ENCODE measurements around the gene CACNA2D2. TPM values are rescaled to one million over a fixed set of nuclear protein-coding genes. Genes with fewer than 3 reads are reported as not detected.

Gene CACNA2D2
- total RNA-seq, 2 donors from 2014 or later, result 1.3 TPM

DNA sequence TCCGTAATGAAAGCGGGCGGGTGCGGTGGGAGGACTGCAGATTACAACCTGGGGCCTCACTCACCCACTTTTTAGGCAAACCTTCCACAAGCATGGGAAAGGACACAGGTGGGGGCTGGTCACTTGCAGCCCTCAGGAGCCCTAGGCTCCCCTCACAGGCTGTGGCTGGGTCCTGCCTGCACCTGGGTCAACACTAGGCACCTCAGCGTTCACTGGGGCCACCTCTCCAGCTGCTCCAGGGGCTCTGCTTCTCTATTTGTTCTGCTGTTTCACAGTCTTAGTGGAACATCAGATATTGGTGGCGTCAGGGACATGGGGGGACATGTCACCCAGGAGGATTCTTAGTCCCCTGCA lies 114.0 kb downstream of the CACNA2D2 start:
- ATAC-seq, result no peak
- WGBS, 2 donors, result 37 to 61% methylated on average over 4 to 6 of the region's 6 CpGs

DNA sequence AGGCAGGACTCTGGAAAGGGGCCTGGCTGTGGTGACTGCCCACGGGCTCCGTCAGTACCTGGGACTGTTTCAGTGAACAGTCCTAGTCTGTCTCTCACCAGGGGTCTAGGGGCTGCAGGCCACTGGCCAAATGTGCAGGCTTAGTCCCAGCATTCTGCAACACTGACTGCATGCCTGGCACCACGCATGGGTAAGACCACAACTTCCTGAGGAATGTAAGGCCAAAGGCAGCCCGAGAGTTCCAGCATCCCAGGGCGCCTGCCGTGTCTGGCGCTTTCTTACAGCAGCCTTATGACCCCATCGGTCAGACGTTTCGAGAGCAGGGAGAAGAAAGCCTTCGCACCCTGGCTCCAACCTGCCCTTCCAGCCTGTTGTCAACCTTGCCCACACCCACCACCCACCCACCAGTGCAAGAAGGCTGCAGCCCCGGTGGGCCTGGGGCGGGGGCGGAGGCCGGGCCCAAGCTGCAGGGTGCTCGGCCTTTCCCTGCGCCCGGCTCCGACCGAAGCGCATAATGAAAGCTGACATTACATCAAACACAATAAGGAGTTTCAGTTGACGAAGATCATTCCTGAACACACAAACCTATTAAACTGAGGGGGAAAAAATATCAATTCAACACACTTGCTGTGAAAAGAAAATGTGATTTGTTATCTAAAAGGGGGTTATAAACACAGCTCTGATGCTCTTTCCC lies 114.6 kb downstream of the CACNA2D2 start:
- Histone ChIP-seq H3K27ac (peak overlapping the region in 2 of 4 donors; percentile 18 to 69), H3K9me3 (no peaks in the 10 kb centered on the region), H3K27me3 (no peaks in the 10 kb centered on the region), H3K4me3 (no peak overlapping the region), H3K36me3 (replicated peaks in 1 of 2; ENCODE audit: insufficient read depth in 1 of 2, low read depth in 2 of 2) (no peaks in the 10 kb centered on the region), H3K4me1 (peaks cover 19% of the 10 kb centered on the region)
- intact Hi-C loops (cut with DNase I), result no loop called here
- 76 to 82% methylated on average over 16 to 22 of the region's 22 CpGs for WGBS, 2 donors
- DNase-seq (peak in 2 of 4 donors; percentile 37 to 40), ATAC-seq (no peak)
- TF ChIP-seq, protein P1, sequence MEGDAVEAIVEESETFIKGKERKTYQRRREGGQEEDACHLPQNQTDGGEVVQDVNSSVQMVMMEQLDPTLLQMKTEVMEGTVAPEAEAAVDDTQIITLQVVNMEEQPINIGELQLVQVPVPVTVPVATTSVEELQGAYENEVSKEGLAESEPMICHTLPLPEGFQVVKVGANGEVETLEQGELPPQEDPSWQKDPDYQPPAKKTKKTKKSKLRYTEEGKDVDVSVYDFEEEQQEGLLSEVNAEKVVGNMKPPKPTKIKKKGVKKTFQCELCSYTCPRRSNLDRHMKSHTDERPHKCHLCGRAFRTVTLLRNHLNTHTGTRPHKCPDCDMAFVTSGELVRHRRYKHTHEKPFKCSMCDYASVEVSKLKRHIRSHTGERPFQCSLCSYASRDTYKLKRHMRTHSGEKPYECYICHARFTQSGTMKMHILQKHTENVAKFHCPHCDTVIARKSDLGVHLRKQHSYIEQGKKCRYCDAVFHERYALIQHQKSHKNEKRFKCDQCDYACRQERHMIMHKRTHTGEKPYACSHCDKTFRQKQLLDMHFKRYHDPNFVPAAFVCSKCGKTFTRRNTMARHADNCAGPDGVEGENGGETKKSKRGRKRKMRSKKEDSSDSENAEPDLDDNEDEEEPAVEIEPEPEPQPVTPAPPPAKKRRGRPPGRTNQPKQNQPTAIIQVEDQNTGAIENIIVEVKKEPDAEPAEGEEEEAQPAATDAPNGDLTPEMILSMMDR (IDR thresholded peaks at IDR 0.05), result peak in 1 of 7 experiments; percentile 5
- TF ChIP-seq POLR2A (IDR thresholded peaks at IDR 0.05), result no peak

More for the DNA sequence above, 114.0 kb downstream of the CACNA2D2 start:
- Histone ChIP-seq H3K27ac (peak overlapping the region in 3 of 4 donors; percentile 18 to 69 (median 27)), H3K4me1 (peaks cover 19% of the 10 kb centered on the region), H3K27me3 (no peaks in the 10 kb centered on the region), H3K36me3 (replicated peaks in 1 of 2; ENCODE audit: insufficient read depth in 1 of 2, low read depth in 2 of 2) (no peaks in the 10 kb centered on the region), H3K4me3 (no peak overlapping the region), H3K9me3 (no peaks in the 10 kb centered on the region)
- peak in 3 of 4 donors; percentile 43 to 73 (median 72) for DNase-seq
- TF ChIP-seq, protein P1 (IDR thresholded peaks at IDR 0.05), result no peak
- no peak for TF ChIP-seq POLR2A (IDR thresholded peaks at IDR 0.05)
- intact Hi-C loops (cut with DNase I), result no loop called here

DNA sequence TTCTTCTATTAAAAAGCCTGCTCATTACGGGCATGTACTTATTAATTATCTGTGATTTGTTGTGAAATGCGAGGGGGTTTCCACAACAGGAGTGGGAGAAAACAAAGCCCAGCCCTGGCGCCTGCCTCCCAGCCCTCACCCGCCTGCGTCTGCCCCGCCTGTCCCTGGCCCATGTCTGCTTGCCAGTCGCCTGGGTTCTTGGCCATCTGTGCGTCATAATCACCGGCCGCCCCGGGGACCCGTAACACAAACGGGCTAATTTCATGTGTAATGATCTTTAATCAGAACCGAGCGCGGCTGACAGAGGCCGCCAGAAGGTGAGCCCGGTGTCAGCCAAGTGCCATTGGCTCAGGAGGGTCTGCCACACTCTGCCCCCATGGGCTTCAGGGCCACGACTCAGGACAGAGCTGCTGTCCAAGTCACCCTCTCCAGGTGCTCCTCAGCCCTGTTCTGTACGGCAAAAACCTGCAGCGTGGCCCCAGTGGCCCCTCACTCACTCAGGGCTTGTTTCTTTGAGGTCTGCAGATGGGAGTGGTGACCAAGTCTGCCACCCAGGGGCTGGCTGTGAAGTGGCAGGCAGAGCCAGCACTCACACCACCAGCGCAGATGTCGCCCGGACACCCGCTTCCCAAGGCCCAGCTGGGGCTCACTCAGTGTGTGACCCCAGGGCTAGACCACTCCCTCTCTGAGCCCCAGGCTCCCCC lies 115.3 kb downstream of the CACNA2D2 start:
- H3K4me3 ChIP-seq, result no peak overlapping the region
- DNase-seq (peak; percentile 43 to 74 (median 62)), ATAC-seq (peak; percentile 54)
- intact Hi-C loops (cut with DNase I), result no loop called here
- 51 to 52% methylated on average over 8 to 24 of the region's 25 CpGs for WGBS, 2 donors
- H3K27me3 ChIP-seq, result no peaks in the 10 kb centered on the region
- H3K4me1 ChIP-seq, result peaks cover 19% of the 10 kb centered on the region
- no peaks in the 10 kb centered on the region for H3K36me3 ChIP-seq (replicated peaks in 1 of 2; ENCODE audit: insufficient read depth in 1 of 2, low read depth in 2 of 2)
- no peaks in the 10 kb centered on the region for H3K9me3 ChIP-seq
- TF ChIP-seq, protein P1 (IDR thresholded peaks at IDR 0.05), result peak in 6 of 7 experiments; percentile 26 to 61 (median 54)
- TF ChIP-seq POLR2A (IDR thresholded peaks at IDR 0.05), result no peak
- peak overlapping the region in 1 of 4 donors; percentile 30 for H3K27ac ChIP-seq

DNA sequence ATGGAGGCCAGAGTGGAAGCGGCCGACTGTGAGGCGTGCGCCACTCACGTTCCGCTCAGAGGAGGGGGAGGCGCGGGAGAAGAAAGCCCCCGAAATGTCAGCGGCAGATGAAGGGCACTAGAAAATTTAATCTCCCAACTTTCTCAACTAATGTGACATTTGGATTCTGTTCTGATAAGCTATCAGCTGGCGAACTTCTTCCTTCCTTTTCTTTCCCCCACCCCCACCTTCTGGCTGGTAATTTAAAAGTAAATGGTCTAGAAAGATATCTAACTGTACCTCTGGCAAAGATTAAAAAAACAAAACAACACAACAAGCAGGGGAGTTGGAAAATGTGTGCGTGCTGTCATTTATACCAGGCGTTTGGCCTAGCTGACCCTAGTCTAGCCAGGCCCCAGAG lies 117.7 kb downstream of the CACNA2D2 start:
- Histone ChIP-seq H3K4me1 (peaks cover 13% of the 10 kb centered on the region), H3K27ac (no peak overlapping the region), H3K27me3 (no peaks in the 10 kb centered on the region), H3K9me3 (no peaks in the 10 kb centered on the region), H3K36me3 (replicated peaks in 1 of 2; ENCODE audit: insufficient read depth in 1 of 2, low read depth in 2 of 2) (no peaks in the 10 kb centered on the region), H3K4me3 (no peak overlapping the region)
- ATAC-seq (no peak), DNase-seq (no peak)
- 62 to 79% methylated on average over 13 of the region's 13 CpGs for whole genome bisulfite sequencing, 2 donors
- TF ChIP-seq POLR2A (IDR thresholded peaks at IDR 0.05), result no peak
- TF ChIP-seq, protein P1 (IDR thresholded peaks at IDR 0.05), result no peak
- intact Hi-C loops (cut with DNase I), result no loop called here

All from body of pancreas (tissue), 4 donors.